Measurements from ENCODE around the gene CH25H. TPM values are rescaled to one million over a fixed set of nuclear protein-coding genes. Genes with fewer than 3 reads are reported as not detected.
"Not testable (repeated sequence)": the region's sequence is repeated elsewhere in the genome, so short reads cannot be mapped to it uniquely, and the experiment has no call there.

The CH25H gene
- total RNA-seq, 1 experiment from 2014 or later: 0.10 TPM

- POLR2A ChIA-PET: no interaction called here
- ATAC-seq (no peak), DNase-seq (ENCODE audit: low read depth, low spot score) (no peak)
- no TSS peak for BruUV-seq (replicated peaks)
- Histone ChIP-seq H3K27ac (ENCODE audit: low read length) (no peak overlapping the region), H3K27me3 (ENCODE audit: control insufficient read depth, insufficient read depth, low read length) (no peaks in the 10 kb centered on the region; the same call in 1 of the 2 replicates), H3K4me1 (ENCODE audit: control insufficient read depth, insufficient read depth, low read length) (no peaks in the 10 kb centered on the region), H3K4me3 (ENCODE audit: low read depth in 2 of 2, low read length in 2 of 2) (no peak overlapping the region), H3K9me3 (ENCODE audit: control insufficient read depth, insufficient read depth, low read depth, low read length) (no peaks in the 10 kb centered on the region), H3K36me3 (ENCODE audit: control insufficient read depth, insufficient read depth, low read length) (no peaks in the 10 kb centered on the region)
- in situ Hi-C loops (cut with HindIII; ENCODE audit: low pct_unique_long_range_greater_than_20kb, low sequenced_read_pairs) (no loop called here), intact Hi-C loops (cut with micrococcal nuclease; ENCODE audit: unreplicated experiment) (no loop called here)
- TF ChIP-seq REST (IDR thresholded peaks at IDR 0.05; ENCODE audit: insufficient read depth in 1 of 2, low read depth in 2 of 2, low read length in 1 of 2) (no peak), POLR2AphosphoS5 (IDR thresholded peaks at IDR 0.05; ENCODE audit: low read depth, low read length) (no peak), SIN3A (IDR thresholded peaks at IDR 0.05; ENCODE audit: borderline replicate concordance, insufficient read depth, low read depth, low read length) (no peak), CTCF (IDR thresholded peaks at IDR 0.05) (no peak), TCF7L2 (IDR thresholded peaks at IDR 0.05; ENCODE audit: low read depth, low read length) (no peak)
- CTCF ChIA-PET: interaction anchor here (0.6 to 0.7 kb wide), 3 partner anchors 14 to 267 kb away, joined by 3 to 9 read pairs (median 5); no protein-coding TSS in a partner anchor
Measured at GRCh38 chr10:89197473-89197872, 9.6 kb downstream of the CH25H start.

- ATAC-seq; in situ Hi-C loops (cut with HindIII; ENCODE audit: low pct_unique_long_range_greater_than_20kb, low sequenced_read_pairs); H3K36me3 ChIP-seq (ENCODE audit: control insufficient read depth, insufficient read depth, low read length); intact Hi-C loops (cut with micrococcal nuclease; ENCODE audit: unreplicated experiment); H3K27me3 ChIP-seq (ENCODE audit: control insufficient read depth, insufficient read depth, low read length); H3K4me3 ChIP-seq (ENCODE audit: low read depth in 2 of 2, low read length in 2 of 2); DNase-seq (ENCODE audit: low read depth, low spot score); CTCF ChIA-PET; H3K27ac ChIP-seq (ENCODE audit: low read length); POLR2A ChIA-PET; H3K4me1 ChIP-seq (ENCODE audit: control insufficient read depth, insufficient read depth, low read length); BruUV-seq (replicated peaks); H3K9me3 ChIP-seq (ENCODE audit: control insufficient read depth, insufficient read depth, low read depth, low read length): not testable (repeated sequence)
Measured at GRCh38 chr10:89191301-89191700, 15.8 kb downstream of the CH25H start.

GRCh38 chr10:89189211-89189734 is 17.8 kb downstream of the CH25H start:
- H3K4me1 ChIP-seq (ENCODE audit: control insufficient read depth, insufficient read depth, low read length): no peaks in the 10 kb centered on the region
- no TSS peak for BruUV-seq (replicated peaks)
- POLR2A ChIA-PET: no interaction called here
- peaks cover under 1% of the 10 kb centered on the region; the same call in 1 of the 2 replicates for H3K27me3 ChIP-seq (ENCODE audit: control insufficient read depth, insufficient read depth, low read length)
- no peaks in the 10 kb centered on the region for H3K9me3 ChIP-seq (ENCODE audit: control insufficient read depth, insufficient read depth, low read depth, low read length)
- DNase-seq (ENCODE audit: low read depth, low spot score) (no peak), ATAC-seq (no peak)
- no peaks in the 10 kb centered on the region for H3K36me3 ChIP-seq (ENCODE audit: control insufficient read depth, insufficient read depth, low read length)
- CTCF ChIA-PET: no interaction called here
- intact Hi-C loops (cut with micrococcal nuclease; ENCODE audit: unreplicated experiment) (no loop called here), in situ Hi-C loops (cut with HindIII; ENCODE audit: low pct_unique_long_range_greater_than_20kb, low sequenced_read_pairs) (no loop called here)
- H3K4me3 ChIP-seq (ENCODE audit: low read depth in 2 of 2, low read length in 2 of 2): no peak overlapping the region
- TF ChIP-seq SIN3A (IDR thresholded peaks at IDR 0.05; ENCODE audit: borderline replicate concordance, insufficient read depth, low read depth, low read length) (no peak), CTCF (IDR thresholded peaks at IDR 0.05) (no peak), TCF7L2 (IDR thresholded peaks at IDR 0.05; ENCODE audit: low read depth, low read length) (no peak), REST (IDR thresholded peaks at IDR 0.05; ENCODE audit: insufficient read depth in 1 of 2, low read depth in 2 of 2, low read length in 1 of 2) (no peak), POLR2AphosphoS5 (IDR thresholded peaks at IDR 0.05; ENCODE audit: low read depth, low read length) (no peak)
- H3K27ac ChIP-seq (ENCODE audit: low read length): no peak overlapping the region

All from Panc1 (cell line).